Colonic mucosa (tissue), 4 donors: ENCODE data around the gene CNFN. TPM values are rescaled to one million over a fixed set of nuclear protein-coding genes. Genes with fewer than 3 reads are reported as not detected.
A peak's percentile ranks its signal among the peaks of the same experiment; 100 is the strongest.

Experiments
- DNase-seq: peaks from one replicate; pipeline ENCODE4 v3.0.0-alpha.2; 2020
- H3K27ac ChIP-seq: fragments of 200-600 bp; one replicate; pipeline ENCODE4 v1.8.0; 2021
- H3K27me3 ChIP-seq: fragments of 200-600 bp; one replicate; pipeline ENCODE4 v1.8.0; 2021
- H3K36me3 ChIP-seq: fragments of 200-600 bp; one replicate; pipeline ENCODE4 v1.8.0; 2021
- H3K4me1 ChIP-seq: fragments of 200-600 bp; one replicate; pipeline ENCODE4 v1.8.0; 2021; ENCODE audit warnings: mild to moderate bottlenecking
- H3K4me3 ChIP-seq: fragments of 200-600 bp; one replicate; pipeline ENCODE4 v1.8.0; 2021
- H3K9ac ChIP-seq, 2 donors: one replicate each; pipeline ENCODE4 v1.7.0; 2013; ENCODE audit warnings: control low read depth in 2 of 2, low read depth in 2 of 2, low read length in 2 of 2
- H3K9me3 ChIP-seq: fragments of 200-600 bp; one replicate; pipeline ENCODE4 v1.8.0; 2021
- CTCF ChIP-seq: fragments of 200-600 bp; IDR thresholded peaks from one replicate; pipeline ENCODE4 v1.8.0; 2022; ENCODE audit warnings: antibody characterized with exemption, mild to moderate bottlenecking
- intact Hi-C: fragments of 100-400 bp; cut with DNase I; formaldehyde crosslinking; loops from one replicate; pipeline ENCODE4 v1.14.1; 2022
- total RNA-seq, 2 donors: library from RNA; stranded (reverse); fragmentation: NEBNext Ultra II Directional in 1 of 2; extraction: Animal tissue kit (Norgen Biotek cat#: 25700) in 1 of 2; gene quantifications; one replicate each; pipeline ENCODE4 v1.2.1, GENCODE V29; 2021
- donor health status: healthy.
- donor health status: DM: no; HTN: no; CAD: no.
- donor health status: DM: no; HTN: no; CAD: no.

The CNFN gene
- 1 to 10 TPM; 4.7 to 5.5 TPM for total RNA-seq

DNA sequence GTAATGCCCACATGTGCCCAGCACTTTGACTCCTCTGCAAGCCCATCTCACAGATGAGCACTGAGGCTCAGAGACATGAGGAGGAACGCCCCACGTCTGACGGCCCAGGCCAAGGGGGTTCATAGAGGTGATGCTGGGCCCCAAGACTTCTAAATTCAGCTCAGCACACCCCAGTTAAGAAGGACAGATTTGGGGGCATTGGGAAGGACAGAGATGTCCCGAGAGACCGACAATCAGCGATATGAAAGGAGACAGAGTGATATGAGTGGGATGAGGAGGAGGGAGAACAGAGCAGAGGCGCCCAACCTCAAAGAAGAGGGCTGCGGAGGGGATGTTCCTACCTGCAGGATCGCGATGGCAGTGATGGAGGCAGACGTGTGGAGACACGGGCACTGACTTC, at the start of gene CNFN:
Gene CNFN (minus strand): TSS at position 399 of the 400 bp plus-strand sequence. CDS start 1,260 bp downstream, outside the sequence.
- peaks cover 6% of the 10 kb centered on the region for H3K27me3 ChIP-seq
- H3K4me1 ChIP-seq, result no peaks in the 10 kb centered on the region
- no peak for TF ChIP-seq CTCF
- DNase-seq, result no peak
- no peaks in the 10 kb centered on the region for H3K9me3 ChIP-seq
- H3K36me3 ChIP-seq, result no peaks in the 10 kb centered on the region
- no peak within 1 kb of the TSS for H3K9ac ChIP-seq
- intact Hi-C loops, result loop anchor here (10.0 kb wide), 1 partner anchor 65 kb away; the partner anchor contains the start of gene MEGF8
- H3K4me3 ChIP-seq, result no peak within 1 kb of the TSS
- no peak within 1 kb of the TSS for H3K27ac ChIP-seq

GRCh38 chr19:42436006-42436405, 45.9 kb upstream of the CNFN start:
- no peaks in the 10 kb centered on the region for H3K27me3 ChIP-seq
- H3K9ac ChIP-seq, result no peak overlapping the region
- H3K4me1 ChIP-seq, result peaks cover 5% of the 10 kb centered on the region
- no peak for DNase-seq
- H3K27ac ChIP-seq, result no peak overlapping the region
- H3K36me3 ChIP-seq, result no peaks in the 10 kb centered on the region
- no peak overlapping the region for H3K4me3 ChIP-seq
- intact Hi-C loops, result no loop called here
- no peaks in the 10 kb centered on the region for H3K9me3 ChIP-seq
- TF ChIP-seq CTCF, result no peak

- no peak overlapping the region for H3K9ac ChIP-seq
- no peak for DNase-seq
- intact Hi-C loops, result no loop called here
These were observed 45.2 kb upstream of the CNFN start for GRCh38 chr19:42435316-42435715.

DNA sequence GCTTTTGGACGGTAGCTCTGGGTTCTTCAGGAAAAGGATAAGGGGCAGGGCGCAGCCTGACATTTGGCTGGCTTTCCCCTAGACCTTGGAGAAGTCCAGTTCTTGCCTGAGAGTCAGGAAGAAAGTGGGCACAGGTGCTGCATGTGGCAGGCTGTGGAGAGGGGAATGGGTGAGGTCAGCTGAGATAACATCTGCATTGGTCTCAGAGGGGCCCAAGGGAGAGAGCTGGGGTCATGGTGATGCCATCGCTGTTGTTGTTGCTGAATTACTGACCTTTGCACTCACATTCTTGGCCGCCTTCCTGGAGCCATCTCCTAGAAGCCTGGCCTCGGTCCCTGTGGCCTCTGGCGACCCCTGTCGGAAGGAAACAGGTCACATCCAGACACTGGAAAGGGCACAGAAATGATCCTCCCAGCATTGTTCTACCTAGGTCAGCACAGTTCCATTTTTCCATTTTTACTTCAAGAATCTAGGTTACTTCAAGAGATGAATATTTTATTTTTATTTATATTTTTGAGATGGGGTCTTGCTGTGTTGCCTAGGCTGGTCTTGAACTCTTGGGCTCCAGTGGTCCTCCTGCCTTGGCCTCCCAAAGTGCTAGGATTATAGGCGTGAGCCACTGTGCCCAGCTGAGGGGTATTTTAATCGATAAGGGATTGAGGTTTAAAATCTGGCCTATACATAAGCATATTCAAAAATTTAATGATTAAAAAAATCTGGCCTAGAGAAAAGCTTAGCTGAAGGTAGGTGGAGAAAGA, 43.6 kb upstream of the CNFN start:
- Histone ChIP-seq H3K27ac (no peak overlapping the region), H3K36me3 (no peaks in the 10 kb centered on the region), H3K27me3 (no peaks in the 10 kb centered on the region), H3K4me3 (no peak overlapping the region), H3K9ac (peak overlapping the region in 1 of 2 donors; percentile 15), H3K9me3 (no peaks in the 10 kb centered on the region), H3K4me1 (peaks cover 5% of the 10 kb centered on the region)
- DNase-seq, result peak; percentile 97
- intact Hi-C loops, result loop anchor here (1.0 to 2.0 kb wide), 2 partner anchors 13 to 325 kb away; no protein-coding TSS in a partner anchor
- TF ChIP-seq CTCF, result peak; percentile 67

More at GRCh38 chr19:42435316-42435715, 45.2 kb upstream of the CNFN start:
- TF ChIP-seq CTCF, result no peak
- Histone ChIP-seq H3K9me3 (no peaks in the 10 kb centered on the region), H3K4me3 (no peak overlapping the region), H3K4me1 (peaks cover 5% of the 10 kb centered on the region), H3K27me3 (no peaks in the 10 kb centered on the region), H3K36me3 (no peaks in the 10 kb centered on the region), H3K27ac (no peak overlapping the region)

DNA sequence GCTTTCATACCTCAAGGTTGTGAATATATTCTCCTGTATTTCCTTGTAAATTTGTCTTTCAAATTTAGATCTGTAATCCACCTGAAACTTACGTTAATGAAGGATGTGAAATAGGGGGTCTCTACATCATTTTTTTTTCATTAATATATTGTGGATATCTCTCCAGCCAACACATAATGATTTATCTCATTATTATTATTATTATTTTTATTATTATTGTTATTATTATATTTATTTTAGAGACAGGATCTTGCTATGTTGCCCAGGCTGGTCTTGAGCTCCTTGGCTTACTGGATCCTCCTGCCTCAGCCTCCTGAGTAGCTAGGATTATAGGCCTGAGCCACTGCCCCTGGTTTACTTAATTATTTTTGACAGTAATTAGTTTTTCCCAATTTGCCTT, 41.4 kb upstream of the CNFN start:
- Histone ChIP-seq H3K36me3 (no peaks in the 10 kb centered on the region), H3K4me1 (peaks cover 5% of the 10 kb centered on the region), H3K27me3 (no peaks in the 10 kb centered on the region), H3K27ac (no peak overlapping the region), H3K4me3 (no peak overlapping the region), H3K9ac (no peak overlapping the region), H3K9me3 (no peaks in the 10 kb centered on the region)
- DNase-seq, result no peak
- intact Hi-C loops, result no loop called here
- no peak for TF ChIP-seq CTCF
